PC-9 (cell line): Measurements from ENCODE around the gene SMPD3.

Experiments used
- EZH2 ChIP-seq: fragments of 200-600 bp; sonication (generic); IDR thresholded peaks from 2 replicates; pipeline ENCODE4 v1.8.0; 2017; ENCODE audit warnings: antibody characterized with exemption, low read depth
- TF ChIP-seq, protein P1 (sequence below): fragments of 200-600 bp; sonication (generic); conservative IDR thresholded peaks from 2 replicates; pipeline ENCODE4 v1.6.1; 2017; ENCODE audit warnings: mixed run types, antibody characterized with exemption, mild to moderate bottlenecking, moderate library complexity

DNA sequence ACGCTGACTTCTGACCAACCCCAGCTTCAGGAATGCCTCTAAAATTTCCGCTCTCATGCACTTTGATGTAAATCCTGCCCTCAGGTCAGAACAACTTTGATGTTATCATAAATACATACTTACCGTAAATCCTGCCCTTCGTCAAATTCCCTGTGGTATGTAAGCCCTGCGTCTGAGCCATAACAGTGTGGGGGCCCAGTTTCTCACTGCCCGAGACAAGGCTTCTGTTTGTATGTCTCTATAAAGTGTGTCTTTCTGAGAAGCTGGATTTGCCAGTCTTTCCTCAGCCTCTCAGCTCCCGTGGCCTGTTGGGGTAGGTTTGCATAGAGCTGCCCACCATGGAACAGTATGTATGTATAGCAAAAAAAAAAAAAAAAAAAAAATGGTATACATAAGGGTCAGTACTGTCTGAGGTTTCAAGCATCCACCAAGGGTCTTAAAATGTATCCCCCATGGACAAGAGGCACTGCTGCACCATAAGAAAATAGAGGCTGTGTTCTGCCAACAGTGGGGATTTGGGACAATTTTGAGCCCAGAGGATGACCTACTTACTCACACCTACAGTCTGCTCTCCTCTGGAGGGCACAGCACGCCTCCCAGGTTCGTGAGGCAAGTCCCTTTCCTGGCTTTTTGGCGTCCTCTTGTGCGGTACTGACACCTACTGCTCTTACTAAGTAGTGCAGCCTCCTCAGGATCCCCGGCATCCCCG is 120.0 kb downstream of the SMPD3 start:
- TF ChIP-seq, protein P1, sequence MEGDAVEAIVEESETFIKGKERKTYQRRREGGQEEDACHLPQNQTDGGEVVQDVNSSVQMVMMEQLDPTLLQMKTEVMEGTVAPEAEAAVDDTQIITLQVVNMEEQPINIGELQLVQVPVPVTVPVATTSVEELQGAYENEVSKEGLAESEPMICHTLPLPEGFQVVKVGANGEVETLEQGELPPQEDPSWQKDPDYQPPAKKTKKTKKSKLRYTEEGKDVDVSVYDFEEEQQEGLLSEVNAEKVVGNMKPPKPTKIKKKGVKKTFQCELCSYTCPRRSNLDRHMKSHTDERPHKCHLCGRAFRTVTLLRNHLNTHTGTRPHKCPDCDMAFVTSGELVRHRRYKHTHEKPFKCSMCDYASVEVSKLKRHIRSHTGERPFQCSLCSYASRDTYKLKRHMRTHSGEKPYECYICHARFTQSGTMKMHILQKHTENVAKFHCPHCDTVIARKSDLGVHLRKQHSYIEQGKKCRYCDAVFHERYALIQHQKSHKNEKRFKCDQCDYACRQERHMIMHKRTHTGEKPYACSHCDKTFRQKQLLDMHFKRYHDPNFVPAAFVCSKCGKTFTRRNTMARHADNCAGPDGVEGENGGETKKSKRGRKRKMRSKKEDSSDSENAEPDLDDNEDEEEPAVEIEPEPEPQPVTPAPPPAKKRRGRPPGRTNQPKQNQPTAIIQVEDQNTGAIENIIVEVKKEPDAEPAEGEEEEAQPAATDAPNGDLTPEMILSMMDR, result peak; percentile 91
- TF ChIP-seq EZH2, result no peak
